Activated CD8-positive, alpha-beta memory T cell treated with anti-CD3 and anti-CD28 coated beads, Interleukin-2, amount 50 U/mL, for 1 hour (primary cell): ENCODE results near the gene CENPF.
"Not testable (repeated sequence)": the region's sequence is repeated elsewhere in the genome, so short reads cannot be mapped to it uniquely, and the experiment has no call there.

Experiments used
- DNase-seq: peaks from one replicate; pipeline ENCODE4 v3.0.0-alpha.2; 2020; ENCODE audit errors: extremely low read depth

Gene CENPF

DNA sequence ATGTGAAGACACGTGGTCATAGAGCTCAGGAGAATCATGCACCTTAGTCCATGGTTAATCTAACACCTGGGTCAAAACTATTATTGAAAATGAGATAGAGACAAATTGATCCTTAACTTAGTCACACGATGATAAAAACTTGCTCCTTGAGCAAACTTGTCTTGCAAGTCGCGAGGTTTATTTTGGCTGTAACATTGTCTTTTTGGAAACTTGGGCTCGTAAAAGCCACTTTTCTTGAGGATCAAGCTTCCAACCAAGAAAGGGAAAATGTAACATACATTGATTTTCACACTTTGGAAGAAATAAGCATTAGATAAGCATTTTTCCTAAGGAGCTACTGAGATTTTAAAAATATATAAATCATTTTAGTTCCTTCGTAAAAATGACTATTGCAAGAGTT is 19.9 kb upstream of the CENPF start:
- DNase-seq: no peak

DNA sequence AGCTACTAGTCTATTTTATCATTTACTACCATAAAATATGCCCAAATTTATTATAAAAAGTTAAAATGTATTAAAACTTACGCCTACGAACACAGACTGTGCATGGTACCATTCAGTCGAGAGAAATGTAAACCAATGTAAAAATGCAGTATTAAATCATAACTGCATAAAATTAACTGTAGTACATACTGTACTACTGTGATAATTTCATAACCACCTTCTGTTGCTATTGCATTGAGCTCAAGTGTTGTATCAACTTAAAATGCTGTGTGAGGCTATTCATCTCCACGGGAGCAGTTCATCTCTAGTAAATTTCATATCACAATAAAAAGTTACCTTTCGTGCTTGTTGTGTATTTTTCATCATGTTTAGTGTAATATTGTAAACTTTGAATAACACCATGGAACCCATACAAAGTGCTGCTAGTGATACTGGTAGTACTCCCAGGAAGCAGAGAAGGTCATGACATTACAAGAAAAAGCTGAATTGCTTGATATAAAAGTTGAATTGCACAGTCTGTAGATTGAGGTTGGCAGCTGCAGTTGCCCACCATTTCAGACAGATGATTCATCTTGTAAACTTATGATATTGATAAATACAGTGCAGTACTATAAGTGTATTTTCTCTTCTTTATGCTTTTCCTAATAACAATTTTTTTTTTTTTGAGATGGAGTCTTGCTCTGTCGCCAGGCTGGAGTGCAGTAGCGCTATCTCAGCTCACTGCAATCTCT is 19.0 kb upstream of the CENPF start:
- no peak for DNase-seq

DNA sequence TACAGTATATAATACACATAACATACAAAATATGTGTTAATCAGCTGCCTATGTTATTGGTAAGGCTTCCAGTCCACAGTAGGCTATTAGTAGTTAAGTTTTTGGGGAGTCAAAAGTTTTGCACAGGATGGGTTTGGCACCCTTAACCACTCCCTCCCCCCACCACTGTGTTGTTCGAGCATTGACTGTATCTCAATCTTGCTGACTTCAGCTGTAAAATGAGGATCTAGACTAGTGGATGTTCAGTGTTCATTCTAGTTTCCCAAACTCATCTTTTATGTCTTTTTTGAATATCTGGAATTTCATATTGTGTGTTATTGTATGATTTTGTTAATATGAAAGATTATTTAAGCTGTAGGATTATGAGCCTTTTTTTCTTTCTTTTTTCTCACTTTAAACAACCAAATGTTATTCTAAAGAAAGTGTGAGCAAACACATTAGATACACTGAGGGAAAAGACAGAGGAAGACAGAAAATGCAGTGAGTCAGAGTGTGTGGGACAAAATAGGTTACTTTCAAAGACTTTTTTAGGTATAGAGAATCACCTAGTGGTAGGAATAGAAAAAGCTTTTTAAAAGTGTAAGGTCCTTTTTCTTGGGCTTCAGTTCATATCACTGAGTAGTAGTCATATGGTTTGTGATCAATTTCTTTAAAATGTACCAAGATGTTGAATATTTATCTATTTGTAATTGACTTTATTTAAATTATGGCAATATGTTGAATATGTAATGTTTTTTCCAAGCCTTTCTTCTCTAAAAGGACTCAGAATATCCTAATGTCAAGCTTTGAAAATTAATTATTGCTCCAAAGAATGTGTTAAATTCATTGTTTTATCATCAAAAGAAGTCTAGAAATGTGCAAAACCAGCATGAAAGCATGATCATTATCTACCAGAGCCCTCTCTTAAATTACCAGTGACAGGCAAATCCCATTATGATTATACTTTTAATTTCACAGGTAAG is 17.9 kb upstream of the CENPF start:
- no peak for DNase-seq

DNA sequence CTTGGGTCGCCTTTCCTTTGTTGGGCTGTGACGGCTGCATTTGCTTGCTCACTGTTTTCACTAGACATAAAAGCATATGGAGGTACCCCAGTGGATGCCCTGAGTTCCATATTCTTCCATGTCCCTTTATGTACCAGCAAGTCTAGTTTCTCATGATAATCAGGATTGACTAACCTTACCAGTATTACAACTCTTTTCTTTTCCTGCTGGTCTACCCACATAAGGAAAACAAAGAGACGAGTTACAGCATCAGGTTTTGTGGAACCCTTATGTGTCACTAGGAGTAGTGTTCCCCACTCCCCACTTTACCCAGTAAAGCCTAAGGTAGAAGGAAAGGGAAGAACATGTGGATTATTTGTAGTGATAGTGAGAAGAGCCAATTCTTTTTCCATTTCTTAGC is 16.4 kb upstream of the CENPF start:
- DNase-seq: no peak

DNA sequence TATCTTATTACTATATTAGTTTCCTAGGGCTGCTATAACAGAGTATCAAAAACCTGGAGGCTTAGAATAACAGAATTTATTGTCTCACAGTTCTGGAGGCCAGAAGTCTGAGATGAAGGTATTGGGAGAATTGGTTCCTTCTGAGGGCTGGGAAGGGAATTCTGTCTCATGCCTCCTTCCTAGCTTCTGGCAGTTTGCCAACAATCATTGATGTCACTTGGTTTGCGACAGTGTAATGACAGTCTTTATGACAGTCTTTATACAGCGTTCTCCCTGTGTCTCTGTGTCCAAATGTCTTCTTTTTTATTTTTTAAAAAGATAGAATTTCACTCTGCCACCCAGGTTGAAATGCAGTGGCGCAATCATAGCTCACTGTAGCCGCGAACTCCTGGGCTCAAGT is 15.8 kb upstream of the CENPF start:
- no peak for DNase-seq

DNA sequence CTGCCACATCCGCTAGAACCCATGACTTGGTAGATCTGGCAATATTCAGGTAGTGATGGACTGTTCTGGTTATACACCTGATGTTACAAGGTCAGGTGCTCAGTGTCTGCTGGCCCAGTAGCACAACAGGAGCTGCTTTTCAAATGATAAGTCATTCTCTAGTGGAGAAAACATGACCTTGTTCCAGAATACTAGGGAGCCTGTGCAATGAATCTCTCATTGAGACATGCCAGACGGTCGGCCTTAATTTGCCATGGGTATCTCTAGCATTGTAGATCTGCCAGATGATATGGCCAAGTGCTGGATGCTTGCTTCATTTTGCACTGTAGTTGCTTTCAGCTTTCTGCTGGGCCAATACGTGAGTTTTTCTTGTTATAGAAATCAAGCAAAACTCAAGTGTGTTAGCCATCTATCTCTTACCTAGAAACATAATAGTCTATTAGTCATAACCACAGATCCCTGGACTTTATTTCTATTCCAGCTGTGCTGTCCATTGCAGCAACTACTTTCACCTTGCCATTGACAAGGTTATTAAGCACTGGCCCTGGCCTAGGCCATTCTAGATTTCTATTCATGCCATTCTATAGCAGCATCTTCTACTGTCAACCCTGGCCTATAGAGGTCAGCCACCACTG is 13.9 kb upstream of the CENPF start:
- DNase-seq: no peak

DNA sequence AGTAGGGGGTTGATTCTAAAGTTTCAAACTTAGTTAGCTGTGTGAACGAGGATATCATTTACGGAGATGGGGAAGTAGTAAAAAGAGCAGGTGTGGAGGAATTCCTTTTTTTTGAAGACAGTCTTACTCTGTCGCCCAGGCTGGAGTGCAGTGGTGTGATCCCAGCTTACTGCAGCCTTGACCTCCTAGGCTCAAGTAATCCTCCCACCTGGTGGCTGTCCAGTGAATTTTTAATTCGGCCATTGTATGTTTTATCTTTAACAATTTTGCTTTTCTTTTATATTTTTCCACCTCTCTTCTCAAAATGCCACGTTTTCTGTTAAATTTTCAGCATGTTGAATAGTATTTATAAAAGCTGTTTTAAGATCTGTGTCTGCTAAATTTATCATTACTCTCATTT is 12.3 kb upstream of the CENPF start:
- DNase-seq: no peak

DNA sequence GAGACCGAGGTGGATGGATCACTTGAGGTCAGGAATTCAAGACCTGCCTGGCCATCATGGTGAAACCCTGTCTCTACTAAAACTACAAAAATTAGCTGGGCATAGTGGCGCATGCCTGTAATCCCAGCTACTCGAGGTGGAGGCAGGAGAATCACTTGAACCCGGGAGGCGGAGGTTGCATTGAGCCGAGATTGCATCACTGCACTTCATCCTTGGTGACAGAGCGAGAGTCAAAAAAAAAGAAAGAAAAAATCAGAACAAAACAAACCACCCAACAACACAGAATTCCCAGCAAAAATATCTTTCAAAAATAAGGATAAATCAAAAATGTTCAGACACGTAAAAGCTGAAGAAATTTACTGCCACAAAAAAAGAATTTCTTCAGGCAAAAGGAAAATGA is 11.1 kb upstream of the CENPF start:
- DNase-seq: not testable (repeated sequence)

DNA sequence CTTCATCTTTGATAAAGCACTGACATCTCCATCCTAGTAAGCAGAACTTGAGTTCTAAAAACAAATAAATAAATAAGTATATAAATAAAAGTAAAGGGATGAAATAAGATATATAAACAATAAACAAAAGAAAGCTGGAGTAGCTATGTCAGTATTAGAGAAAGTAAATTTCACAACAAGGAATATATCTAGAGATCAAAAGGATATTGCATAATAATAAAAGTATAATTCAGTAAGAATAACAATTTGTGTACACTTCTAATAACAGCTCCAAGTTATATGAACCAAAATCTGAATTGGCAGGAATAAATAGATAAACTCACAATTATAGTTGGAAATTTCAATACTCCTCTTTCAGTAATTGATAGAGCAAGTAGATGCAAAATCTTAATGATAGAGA is 9.8 kb upstream of the CENPF start:
- no peak for DNase-seq

DNA sequence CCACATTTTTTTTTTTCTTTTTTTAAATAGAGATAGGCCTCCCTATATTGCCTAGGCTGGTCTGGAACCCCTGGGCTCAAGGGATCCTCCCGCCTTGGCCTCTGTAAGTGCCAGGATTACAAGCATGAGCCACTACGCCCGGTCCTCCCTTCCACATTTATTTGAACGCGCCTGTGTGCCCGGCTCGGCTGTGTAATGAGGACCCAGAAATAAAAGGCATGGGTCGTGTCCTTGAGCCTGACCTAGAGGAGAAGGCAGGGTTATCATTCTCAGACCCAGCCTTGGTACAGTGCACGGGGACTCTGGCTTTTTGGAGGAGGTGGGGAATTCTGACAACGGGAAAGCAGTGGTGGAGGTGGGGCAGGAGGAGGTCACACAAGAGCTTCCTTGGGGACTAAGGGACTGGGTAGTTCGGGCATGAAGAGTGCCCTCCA is 841 bp downstream of the CENPF start:
- DNase-seq: no peak

DNA sequence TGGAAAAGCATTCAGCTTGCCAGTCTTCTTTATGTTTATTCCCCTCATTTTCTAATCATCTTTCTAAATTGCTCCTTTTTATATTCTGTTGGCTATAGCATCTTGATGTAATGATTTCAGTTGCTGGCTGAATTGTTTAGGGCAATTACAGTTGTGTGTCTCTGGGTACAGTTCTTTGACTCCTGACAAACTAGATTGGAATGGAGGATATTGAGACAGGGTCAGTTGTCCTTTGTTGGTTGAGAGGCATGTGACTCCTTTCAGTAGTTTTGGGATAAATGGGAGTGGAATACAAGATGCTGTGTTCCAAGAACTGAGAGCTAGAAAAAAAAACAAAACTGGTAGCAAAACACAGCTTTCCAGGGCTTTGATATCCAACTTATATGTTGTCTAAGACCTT is 1.5 kb downstream of the CENPF start:
- DNase-seq: no peak

DNA sequence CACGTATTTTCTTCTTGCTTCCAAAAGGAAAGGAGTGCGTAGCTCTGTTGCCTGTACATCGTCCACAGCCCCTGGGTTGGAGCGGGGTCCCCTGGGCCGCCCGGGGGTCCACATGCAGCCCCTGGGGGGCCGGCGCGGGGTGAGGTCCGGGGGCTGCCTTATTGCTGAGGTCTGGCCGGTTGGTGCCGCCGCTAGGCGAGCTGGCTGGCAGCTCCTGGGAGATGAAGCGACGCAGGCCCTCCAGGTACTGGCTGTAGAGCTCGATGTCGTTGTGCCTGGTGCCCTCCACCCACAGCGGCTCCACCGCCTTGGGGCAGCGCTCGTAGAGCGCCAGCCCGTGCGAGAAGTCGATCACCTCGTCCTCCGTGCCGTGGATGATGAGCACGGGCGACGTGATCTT is 2.5 kb downstream of the CENPF start:
- DNase-seq: not testable (repeated sequence)

DNA sequence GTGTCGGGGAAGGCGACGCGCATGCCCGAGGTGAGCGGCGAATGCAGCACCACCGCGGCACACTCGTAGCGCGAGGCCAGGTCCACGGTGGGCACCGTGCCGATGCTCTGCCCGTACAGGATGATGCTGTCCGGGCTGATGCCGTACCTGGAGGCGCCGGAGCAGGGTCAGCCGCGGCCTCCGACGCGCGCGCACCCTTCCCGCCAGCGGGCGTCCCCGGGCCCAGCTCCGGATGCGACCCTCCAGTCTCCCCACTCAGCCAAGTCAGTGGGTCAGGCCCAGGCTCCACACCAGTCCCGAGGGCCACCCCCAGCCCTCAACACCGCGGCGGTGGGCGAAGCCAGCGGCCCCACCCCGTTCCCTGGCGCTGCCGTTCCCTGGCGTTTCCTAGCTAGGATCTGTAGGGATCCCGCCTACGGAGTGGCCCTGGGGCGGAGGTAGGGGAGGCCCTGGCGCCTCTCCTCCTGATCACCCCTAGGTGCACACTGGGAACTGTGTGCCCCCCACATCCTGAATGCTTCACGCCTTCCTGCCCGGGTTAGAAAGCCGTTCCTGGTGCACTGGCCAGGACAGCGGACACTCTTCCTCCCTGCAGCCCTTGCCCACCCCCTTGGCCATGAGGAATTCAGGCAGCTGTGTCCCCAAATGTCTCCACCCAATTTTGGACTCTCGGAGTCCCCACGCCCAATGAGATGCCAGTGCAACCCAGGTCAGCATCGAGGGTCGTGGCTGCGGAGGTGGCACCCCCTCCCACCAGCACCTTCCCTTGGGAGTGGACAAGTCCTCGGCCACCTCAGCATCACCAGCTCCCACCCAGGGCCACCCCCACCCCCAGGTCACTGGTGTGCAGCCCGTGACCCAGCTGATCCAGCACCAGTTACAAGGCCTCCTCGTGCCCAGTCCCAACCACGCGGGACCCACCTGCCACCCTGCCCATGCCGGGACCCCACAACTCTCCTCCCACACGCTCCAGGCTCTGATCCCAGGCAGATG is 3.2 kb downstream of the CENPF start:
- not testable (repeated sequence) for DNase-seq

DNA sequence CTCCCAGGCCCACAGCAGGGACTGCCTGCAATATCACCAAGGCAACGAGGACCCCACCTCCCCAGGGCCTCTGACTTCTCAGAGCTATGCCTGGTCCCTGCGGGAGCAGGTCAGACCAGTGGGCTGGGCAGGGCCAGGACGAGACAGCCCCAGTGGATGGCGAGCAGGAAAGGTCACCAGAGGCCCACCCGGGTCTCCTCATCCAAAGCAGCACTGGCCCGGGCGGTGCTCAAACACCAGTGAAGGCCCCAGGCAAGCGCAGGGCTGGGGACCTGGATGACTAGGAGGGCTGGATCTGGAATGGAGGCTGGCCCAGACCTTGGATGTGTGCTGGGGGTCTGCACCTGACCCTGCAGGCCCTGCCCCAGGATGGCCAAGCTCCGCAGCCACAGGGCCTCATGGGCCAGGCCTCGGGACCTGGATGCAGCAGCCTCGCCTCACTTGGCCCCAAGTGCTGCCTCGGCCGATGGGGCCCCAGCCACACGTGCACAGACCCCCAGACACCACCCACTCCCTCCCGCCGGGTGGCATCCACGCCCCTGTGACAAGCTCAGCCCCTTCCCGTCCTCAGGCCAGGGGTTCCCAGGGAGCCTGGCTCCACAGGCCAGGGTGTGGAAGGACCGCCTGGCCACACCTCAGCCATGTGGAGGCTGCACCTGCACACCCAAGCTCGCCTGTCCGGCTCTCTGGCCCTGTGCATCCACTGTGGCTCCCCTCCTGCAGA is 4.7 kb downstream of the CENPF start:
- not testable (repeated sequence) for DNase-seq

DNA sequence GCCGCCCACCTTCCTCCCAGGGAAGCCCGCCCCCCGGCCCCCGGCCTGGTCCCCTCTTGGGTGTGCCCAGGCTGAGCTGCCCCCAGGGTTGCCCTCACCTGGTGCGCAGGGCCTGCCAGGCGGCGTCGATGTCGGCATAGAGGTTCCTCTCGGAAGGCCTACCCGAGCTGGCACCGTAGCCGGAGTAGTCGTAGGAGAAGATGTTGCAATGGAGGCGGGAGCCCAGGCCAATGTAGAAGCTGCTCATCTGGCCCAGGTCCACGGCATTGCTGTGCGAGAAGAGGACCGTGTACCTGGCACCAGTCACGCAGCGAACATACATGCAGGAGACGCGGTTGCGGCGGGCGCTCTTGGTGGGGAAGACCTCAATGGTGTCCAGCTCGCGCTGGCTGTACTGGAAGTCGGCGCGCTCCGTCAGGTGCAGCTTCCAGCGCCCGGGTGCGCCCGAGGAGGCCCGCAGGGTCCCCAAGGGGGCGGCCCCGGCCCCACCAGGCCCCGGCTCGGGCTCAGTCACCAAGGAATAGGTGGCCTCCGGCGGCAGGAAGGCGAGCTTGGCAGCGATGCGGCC is 5.3 kb downstream of the CENPF start:
- DNase-seq: not testable (repeated sequence)

DNA sequence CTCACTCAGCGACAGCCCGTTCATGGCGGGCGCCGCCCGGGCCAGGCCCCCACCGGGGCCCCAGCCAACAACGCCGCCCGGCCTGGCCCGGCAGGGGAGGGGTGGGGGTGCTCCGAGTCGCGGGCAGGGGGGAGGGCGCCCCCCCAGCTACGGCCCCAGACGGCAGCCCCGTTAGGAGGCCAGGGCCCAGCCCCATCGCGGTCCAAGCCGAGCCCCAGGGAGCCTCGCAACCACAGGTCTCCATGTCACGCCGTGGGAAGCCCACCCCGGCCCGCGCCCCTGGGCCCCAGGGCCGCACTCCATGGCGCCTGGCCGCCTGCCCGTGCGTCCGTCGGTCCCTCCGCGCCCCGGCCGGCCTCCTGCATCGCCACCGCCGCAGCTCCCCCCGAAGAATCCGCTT is 5.8 kb downstream of the CENPF start:
- DNase-seq: not testable (repeated sequence)

DNA sequence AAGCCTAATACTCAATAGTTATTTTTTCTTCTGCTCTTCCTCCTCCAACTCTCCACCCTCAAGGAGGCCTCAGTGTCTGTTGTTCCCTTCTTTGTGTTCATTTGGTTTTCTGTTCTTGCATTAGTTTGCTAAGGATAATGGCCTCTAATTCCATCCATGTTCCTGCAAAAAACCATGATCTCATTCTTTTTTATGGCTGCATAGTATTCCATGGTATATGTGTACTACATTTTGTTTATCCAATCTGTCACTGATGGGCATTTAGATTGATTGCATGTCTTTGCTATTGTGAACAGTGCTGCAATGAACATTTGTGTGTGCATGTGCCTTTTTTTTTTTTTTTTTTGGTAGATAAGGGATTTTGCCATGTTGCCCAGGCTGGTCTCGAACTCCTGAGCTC is 6.7 kb downstream of the CENPF start:
- no peak for DNase-seq

DNA sequence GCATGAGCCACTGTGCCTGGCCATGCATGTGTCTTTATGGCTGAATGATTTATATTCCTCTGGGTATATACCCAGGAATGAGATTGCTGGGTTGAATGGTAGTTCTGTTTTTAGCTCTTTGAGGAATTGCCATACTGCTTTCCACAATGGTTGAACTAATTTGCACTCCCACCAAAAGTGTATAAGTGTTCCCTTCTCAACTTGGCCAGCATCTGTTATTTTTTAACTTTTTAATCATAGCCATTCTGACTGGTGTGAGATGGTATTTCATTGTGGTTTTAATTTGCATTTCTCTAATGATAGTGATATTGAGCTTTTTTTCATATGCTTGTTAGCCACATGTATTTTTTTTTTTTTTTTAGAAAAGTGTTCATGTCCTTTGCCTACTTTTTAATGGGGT is 7.1 kb downstream of the CENPF start:
- not testable (repeated sequence) for DNase-seq

DNA sequence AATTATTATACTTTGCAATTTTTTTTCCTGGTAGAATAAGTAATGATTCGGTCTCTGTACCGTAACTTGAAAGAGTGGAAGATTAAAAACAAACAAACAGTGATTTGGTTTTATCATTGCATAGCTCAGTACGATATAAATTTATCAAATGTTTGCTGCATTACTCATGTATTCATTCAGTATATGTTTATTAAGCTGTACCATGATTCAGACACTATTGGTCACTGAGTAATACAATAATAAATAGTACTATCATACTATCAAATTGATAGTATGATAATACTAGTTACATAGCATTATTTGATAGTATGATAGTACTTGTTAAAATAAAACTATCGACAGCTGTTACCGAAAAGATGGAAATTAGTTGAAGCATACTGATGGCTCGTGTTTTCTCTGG is 12.1 kb downstream of the CENPF start:
- DNase-seq: no peak

DNA sequence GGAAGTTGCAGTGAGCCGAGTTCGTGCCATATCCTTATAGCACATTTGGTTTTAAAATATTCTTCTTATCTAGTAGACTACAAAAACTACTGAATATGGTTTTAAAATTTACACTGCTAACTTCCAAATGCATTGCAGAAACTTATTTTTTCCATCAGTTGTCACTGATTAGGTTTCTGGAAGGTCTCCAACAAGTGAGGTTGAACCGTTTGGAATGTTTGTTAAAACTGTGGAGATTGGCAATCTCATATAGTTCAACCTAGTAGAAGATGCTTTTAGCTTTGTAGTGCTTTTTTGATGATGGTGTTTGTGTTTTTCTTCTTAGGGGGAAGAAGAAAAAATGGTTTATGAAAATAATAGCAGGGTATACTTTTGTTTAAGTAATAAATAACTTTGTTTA is 12.9 kb downstream of the CENPF start:
- DNase-seq: no peak
